Measurements from ENCODE around the gene ARVCF.

The ARVCF gene

DNA sequence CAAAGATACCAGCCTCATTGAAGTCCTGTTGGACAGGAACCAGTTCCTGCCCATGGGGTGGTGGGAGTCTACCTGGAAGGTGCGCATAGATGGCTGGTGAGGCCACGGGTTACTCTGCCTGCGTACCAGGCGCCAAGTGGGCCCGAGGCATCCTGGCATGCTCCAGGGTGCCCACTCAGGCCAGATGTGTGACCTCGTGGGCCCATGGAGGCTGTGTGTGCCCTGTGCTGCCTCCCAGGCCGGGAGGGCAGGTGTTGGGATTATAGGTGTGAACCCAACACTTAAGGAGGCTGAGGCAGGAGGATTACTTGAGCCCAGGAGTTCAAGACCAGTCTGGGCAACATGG, 27.3 kb upstream of the ARVCF start (continued):
- TF ChIP-seq ZNF585B (tag by site-specific recombination; IDR thresholded peaks at IDR 0.05) (no peak), ZNF19 (tag by site-specific recombination; IDR thresholded peaks at IDR 0.05; ENCODE audit: low read depth) (no peak), OVOL3 (tag by site-specific recombination; IDR thresholded peaks at IDR 0.05) (no peak), SETDB1 (IDR thresholded peaks at IDR 0.05; ENCODE audit: insufficient read length, low read length) (no peak), ELK4 (IDR thresholded peaks at IDR 0.05; ENCODE audit: borderline replicate concordance, low read depth, low read length) (no peak), ZNF473 (tag by site-specific recombination; IDR thresholded peaks at IDR 0.05) (no peak), ZNF223 (tag by site-specific recombination; IDR thresholded peaks at IDR 0.05) (no peak), GFI1B (tag by site-specific recombination; IDR thresholded peaks at IDR 0.05) (no peak), ZNF677 (tag by site-specific recombination; IDR thresholded peaks at IDR 0.05) (no peak), ZNF777 (tag by site-specific recombination; IDR thresholded peaks at IDR 0.05; ENCODE audit: borderline replicate concordance) (no peak), ZNF747 (tag by site-specific recombination; IDR thresholded peaks at IDR 0.05) (no peak)
- TF ChIP-seq, protein P1, sequence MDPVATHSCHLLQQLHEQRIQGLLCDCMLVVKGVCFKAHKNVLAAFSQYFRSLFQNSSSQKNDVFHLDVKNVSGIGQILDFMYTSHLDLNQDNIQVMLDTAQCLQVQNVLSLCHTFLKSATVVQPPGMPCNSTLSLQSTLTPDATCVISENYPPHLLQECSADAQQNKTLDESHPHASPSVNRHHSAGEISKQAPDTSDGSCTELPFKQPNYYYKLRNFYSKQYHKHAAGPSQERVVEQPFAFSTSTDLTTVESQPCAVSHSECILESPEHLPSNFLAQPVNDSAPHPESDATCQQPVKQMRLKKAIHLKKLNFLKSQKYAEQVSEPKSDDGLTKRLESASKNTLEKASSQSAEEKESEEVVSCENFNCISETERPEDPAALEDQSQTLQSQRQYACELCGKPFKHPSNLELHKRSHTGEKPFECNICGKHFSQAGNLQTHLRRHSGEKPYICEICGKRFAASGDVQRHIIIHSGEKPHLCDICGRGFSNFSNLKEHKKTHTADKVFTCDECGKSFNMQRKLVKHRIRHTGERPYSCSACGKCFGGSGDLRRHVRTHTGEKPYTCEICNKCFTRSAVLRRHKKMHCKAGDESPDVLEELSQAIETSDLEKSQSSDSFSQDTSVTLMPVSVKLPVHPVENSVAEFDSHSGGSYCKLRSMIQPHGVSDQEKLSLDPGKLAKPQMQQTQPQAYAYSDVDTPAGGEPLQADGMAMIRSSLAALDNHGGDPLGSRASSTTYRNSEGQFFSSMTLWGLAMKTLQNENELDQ (tag by site-specific recombination; IDR thresholded peaks at IDR 0.05; ENCODE audit: low read depth): no peak
- TF ChIP-seq, protein P2, sequence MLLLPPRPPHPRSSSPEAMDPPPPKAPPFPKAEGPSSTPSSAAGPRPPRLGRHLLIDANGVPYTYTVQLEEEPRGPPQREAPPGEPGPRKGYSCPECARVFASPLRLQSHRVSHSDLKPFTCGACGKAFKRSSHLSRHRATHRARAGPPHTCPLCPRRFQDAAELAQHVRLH (tag by site-specific recombination; IDR thresholded peaks at IDR 0.05): no peak

GRCh38 chr22:20043057-20043996, 26.7 kb upstream of the ARVCF start:
- Histone ChIP-seq H3K27ac (ENCODE audit: extremely low read depth, low read depth, low read length) (no peak overlapping the region), H3K4me3 (ENCODE audit: low read depth, low read length) (no peak overlapping the region), H3K9me3 (ENCODE audit: control insufficient read depth, insufficient read depth, low read depth, low read length) (no peaks in the 10 kb centered on the region), H3K36me3 (ENCODE audit: control insufficient read depth in 2 of 2, insufficient read depth in 1 of 2, low read length in 2 of 2) (peaks cover 0 to 39% of the 10 kb centered on the region in 2 experiments; a peak in 1 of 3 replicates), H3K4me1 (ENCODE audit: control insufficient read depth, insufficient read depth, low read length) (no peaks in the 10 kb centered on the region)
- ChIA-PET CTCF (no interaction called here), POLR2A (interaction anchor here (1.2 kb wide), 1 partner anchor 21 kb away, joined by 3 read pairs; no protein-coding TSS in a partner anchor)
- TF ChIP-seq ZNF394 (tag by site-specific recombination; IDR thresholded peaks at IDR 0.05; ENCODE audit: borderline replicate concordance) (no peak), ZNF843 (tag by site-specific recombination; IDR thresholded peaks at IDR 0.05) (no peak), SETDB1 (IDR thresholded peaks at IDR 0.05; ENCODE audit: insufficient read length, low read length) (no peak), ZNF155 (tag by site-specific recombination; IDR thresholded peaks at IDR 0.05) (no peak), ATF2 (tag by site-specific recombination; IDR thresholded peaks at IDR 0.05; ENCODE audit: low read depth) (no peak), ZNF121 (tag by site-specific recombination; IDR thresholded peaks at IDR 0.05) (no peak), AEBP2 (tag by site-specific recombination; IDR thresholded peaks at IDR 0.05; ENCODE audit: borderline replicate concordance) (no peak)
- TF ChIP-seq, protein P3, sequence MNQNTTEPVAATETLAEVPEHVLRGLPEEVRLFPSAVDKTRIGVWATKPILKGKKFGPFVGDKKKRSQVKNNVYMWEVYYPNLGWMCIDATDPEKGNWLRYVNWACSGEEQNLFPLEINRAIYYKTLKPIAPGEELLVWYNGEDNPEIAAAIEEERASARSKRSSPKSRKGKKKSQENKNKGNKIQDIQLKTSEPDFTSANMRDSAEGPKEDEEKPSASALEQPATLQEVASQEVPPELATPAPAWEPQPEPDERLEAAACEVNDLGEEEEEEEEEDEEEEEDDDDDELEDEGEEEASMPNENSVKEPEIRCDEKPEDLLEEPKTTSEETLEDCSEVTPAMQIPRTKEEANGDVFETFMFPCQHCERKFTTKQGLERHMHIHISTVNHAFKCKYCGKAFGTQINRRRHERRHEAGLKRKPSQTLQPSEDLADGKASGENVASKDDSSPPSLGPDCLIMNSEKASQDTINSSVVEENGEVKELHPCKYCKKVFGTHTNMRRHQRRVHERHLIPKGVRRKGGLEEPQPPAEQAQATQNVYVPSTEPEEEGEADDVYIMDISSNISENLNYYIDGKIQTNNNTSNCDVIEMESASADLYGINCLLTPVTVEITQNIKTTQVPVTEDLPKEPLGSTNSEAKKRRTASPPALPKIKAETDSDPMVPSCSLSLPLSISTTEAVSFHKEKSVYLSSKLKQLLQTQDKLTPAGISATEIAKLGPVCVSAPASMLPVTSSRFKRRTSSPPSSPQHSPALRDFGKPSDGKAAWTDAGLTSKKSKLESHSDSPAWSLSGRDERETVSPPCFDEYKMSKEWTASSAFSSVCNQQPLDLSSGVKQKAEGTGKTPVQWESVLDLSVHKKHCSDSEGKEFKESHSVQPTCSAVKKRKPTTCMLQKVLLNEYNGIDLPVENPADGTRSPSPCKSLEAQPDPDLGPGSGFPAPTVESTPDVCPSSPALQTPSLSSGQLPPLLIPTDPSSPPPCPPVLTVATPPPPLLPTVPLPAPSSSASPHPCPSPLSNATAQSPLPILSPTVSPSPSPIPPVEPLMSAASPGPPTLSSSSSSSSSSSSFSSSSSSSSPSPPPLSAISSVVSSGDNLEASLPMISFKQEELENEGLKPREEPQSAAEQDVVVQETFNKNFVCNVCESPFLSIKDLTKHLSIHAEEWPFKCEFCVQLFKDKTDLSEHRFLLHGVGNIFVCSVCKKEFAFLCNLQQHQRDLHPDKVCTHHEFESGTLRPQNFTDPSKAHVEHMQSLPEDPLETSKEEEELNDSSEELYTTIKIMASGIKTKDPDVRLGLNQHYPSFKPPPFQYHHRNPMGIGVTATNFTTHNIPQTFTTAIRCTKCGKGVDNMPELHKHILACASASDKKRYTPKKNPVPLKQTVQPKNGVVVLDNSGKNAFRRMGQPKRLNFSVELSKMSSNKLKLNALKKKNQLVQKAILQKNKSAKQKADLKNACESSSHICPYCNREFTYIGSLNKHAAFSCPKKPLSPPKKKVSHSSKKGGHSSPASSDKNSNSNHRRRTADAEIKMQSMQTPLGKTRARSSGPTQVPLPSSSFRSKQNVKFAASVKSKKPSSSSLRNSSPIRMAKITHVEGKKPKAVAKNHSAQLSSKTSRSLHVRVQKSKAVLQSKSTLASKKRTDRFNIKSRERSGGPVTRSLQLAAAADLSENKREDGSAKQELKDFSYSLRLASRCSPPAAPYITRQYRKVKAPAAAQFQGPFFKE (tag by site-specific recombination; IDR thresholded peaks at IDR 0.05; ENCODE audit: borderline replicate concordance): no peak
